SHP77 (cell line): ENCODE measurements around the gene RS1.

ENCODE experiments used
- DNase-seq, 2 experiments: peaks; one replicate each; lab custom pipeline; 2025; lab: John Stamatoyannopoulos, UW

The RS1 gene

DNA sequence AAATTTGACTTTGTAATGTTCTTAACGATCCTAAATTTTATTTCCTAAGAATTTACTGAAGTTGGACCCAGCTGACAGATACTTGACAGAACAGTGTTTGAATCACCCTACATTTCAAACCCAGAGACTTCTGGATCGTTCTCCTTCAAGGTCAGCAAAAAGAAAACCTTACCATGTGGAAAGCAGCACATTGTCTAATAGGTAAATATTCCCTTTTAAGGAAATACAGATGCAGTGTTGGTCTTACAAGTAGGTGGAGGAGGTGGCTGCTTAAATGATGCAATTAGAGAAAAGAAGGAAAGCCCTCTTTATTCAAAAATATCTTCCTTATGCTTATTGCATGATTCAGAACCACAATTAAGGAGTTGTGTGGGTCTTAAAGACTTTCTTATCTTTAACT is 73.5 kb downstream of the RS1 start:
- DNase-seq, result no peak

DNA sequence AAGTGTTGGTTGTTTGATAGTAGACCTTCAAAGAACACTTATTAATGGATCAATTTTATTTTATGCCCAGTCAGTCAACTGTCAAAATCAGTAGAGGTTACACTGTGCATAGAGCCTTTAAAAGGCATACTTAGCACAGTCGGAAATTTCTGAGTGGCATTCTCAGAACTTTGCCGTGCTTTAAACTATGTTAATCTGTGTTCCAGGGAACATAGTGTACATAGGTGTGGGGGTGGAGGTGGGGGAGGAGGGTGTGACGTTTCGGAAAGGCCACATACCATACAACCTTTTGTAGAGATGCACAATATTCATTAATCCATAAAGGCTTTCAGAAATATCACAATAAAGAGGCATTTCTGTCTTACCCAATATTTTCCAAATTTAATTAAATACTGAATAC is 75.8 kb downstream of the RS1 start:
- DNase-seq, result no peak

- no peak for DNase-seq
Observed at GRCh38 chrX:18594079-18594478, 77.8 kb downstream of the RS1 start.

- no peak for DNase-seq
Observed at GRCh38 chrX:18591834-18592233, 80.1 kb downstream of the RS1 start.
